Astrocyte of the spinal cord (primary cell): Measurements from ENCODE around the gene MTFR1L.

ENCODE experiments used
- DNase-seq: peaks from one replicate; pipeline ENCODE4 v3.0.0; 2011; ENCODE audit warnings: low read depth, low spot score
- H3K4me3 ChIP-seq: 2 replicates; pipeline ENCODE4 v1.5.1; 2011; ENCODE audit warnings: low read depth, mild to moderate bottlenecking, low read length, moderate library complexity
- CTCF ChIP-seq: IDR thresholded peaks from 2 replicates; pipeline ENCODE4 v1.5.1; 2012; ENCODE audit warnings: low read depth, mild to moderate bottlenecking, low read length, inconsistent platforms
- in situ Hi-C: cut with HindIII; loops from 2 replicates; pipeline ENCODE4 v1.10.0; 2017; ENCODE audit warnings: low sequenced_read_pairs

The MTFR1L gene

DNA sequence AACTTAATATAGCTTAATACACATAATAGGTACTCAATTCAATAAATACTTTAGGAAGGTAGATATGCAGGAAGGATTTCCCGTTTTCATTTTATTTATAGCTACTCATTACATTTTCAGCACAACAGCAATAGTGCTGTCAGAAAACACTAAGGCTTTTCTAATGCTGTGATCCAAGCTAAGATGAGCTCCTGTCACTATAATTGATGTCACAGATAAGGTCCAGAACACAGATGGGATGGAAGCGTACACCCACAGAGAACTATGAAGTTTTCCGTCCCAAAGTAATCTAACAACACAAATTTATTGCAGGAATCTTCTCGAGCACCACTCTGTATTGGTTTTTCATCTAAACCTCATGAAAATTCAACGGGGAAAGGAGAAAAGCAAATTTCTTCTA lies 25.9 kb downstream of the MTFR1L start:
- no peak for TF ChIP-seq CTCF
- no peak for DNase-seq
- in situ Hi-C loops, result no loop called here

DNA sequence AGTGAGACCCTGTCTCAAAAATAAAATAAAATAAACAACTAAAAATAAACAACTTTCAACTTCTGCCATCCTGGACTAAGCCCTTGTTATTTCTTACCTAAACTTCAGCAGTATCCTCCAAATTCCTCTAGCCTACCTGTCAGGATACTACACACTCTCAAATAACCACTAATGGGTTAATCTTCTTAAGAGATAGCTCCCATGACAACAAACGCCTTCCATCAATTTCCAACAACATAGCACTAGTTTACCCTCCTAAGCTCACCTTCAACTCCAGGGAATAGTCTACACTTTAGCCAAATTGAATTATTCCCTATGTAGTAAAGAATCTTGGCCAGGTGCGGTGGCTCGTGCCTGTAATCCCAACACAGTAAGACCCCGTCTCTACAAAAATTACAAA lies 28.2 kb downstream of the MTFR1L start:
- no peak overlapping the region for H3K4me3 ChIP-seq
- no peak for TF ChIP-seq CTCF
- DNase-seq, result no peak
- in situ Hi-C loops, result no loop called here

More for the DNA sequence above, 25.9 kb downstream of the MTFR1L start:
- no peak overlapping the region for H3K4me3 ChIP-seq

GRCh38 chr1:25848531-25848930 lies 28.8 kb downstream of the MTFR1L start:
- TF ChIP-seq CTCF, result no peak
- DNase-seq, result no peak

DNA sequence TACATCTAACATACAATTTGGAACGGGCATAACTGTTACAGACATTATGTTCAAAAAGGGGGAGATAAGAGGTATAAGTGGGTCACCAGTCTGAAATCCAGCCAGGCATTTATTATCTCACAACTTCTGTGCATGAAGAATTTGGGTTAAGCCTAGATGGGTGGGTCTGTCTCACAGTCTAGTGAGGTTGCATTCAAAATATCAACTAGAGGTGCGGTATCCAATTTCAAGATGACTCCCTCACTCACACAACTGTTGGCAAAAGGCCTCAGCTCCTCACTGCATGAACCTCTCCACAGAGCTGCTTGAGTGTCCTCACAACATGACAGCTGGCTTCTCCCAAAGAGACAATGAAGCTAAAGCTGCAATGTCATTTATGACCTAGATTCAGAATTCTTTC lies 34.8 kb downstream of the MTFR1L start:
- H3K4me3 ChIP-seq, result no peak overlapping the region
- TF ChIP-seq CTCF, result no peak
- no peak for DNase-seq
- in situ Hi-C loops, result no loop called here

More at GRCh38 chr1:25848531-25848930, 28.8 kb downstream of the MTFR1L start:
- in situ Hi-C loops, result no loop called here
- H3K4me3 ChIP-seq, result no peak overlapping the region

DNA sequence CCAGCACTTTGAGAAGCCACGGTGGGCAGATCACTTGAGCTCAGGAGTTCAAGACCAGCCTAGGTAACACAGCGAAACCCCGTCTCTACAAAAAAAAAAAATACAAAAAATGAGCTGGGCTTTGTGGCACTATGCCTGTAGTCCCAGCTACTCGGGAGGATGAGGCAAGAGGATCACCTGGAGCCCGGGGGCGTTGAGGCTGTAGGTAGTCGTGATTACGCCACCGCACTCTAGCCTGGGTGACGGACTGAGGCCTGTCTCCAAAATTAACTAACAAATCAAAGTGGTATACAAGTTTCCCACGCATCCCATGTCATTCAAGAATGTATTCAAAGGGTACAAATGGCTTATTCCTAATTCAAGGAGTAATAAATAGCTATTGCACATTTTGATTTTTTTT lies 37.1 kb downstream of the MTFR1L start:
- DNase-seq, result no peak
- no peak for TF ChIP-seq CTCF
- in situ Hi-C loops, result no loop called here
- H3K4me3 ChIP-seq, result no peak overlapping the region

- H3K4me3 ChIP-seq, result peak overlapping the region; percentile 71
- no peak for DNase-seq
- no peak for TF ChIP-seq CTCF
- in situ Hi-C loops, result no loop called here
Measured at GRCh38 chr1:25858494-25858893, 38.7 kb downstream of the MTFR1L start.
